Activated naive CD8-positive, alpha-beta T cell treated with anti-CD3 and anti-CD28 coated beads for 36 hours (primary cell): ENCODE results near the gene ETV6. TPM values are rescaled to one million over a fixed set of nuclear protein-coding genes. Genes with fewer than 3 reads are reported as not detected.

ENCODE experiments used
- DNase-seq: peaks from one replicate; pipeline ENCODE4 v3.0.0; 2021
- H3K27ac Mint-ChIP-seq: one replicate; pipeline ENCODE4 v1.8.0; 2022; ENCODE audit warnings: mild to moderate bottlenecking, moderate library complexity, mixed read lengths
- H3K27me3 Mint-ChIP-seq: one replicate; pipeline ENCODE4 v1.8.0; 2022; ENCODE audit warnings: mild to moderate bottlenecking, mixed read lengths
- H3K36me3 Mint-ChIP-seq: one replicate; pipeline ENCODE4 v1.8.0; 2021; ENCODE audit warnings: mild to moderate bottlenecking, mixed read lengths
- H3K4me1 Mint-ChIP-seq: one replicate; pipeline ENCODE4 v1.8.0; 2021; ENCODE audit warnings: mixed read lengths
- H3K4me3 Mint-ChIP-seq: one replicate; pipeline ENCODE4 v1.8.0; 2022; ENCODE audit warnings: mild to moderate bottlenecking, moderate library complexity, mixed read lengths
- H3K9me3 Mint-ChIP-seq: one replicate; pipeline ENCODE4 v1.8.0; 2022; ENCODE audit warnings: mixed read lengths
- total RNA-seq, 2 experiments: library from RNA; stranded (reverse); gene quantifications; one replicate each; pipeline ENCODE4 v1.2.3, GENCODE V29; 2021

The ETV6 gene
- total RNA-seq, 2 experiments from 2014 or later = 21.6 to 23.7 TPM

DNA sequence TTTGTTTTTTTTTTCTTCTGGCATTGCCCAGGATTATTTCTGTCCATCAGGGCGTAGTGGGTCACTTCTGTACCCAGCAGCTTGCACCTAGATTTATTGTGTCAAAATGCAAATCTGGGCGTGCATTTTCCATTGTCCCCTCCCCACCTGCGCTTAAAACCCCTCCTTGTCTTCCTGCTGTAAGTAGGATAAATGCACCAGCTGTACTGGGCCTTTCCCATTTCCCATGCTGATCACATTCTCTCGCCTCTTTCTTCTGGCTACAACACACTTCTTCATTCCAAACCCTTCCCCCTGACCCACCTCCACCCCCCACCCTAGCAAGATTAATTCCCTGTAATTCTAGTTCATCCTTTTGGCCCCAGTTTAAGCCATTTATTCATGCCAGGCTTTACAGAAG lies 128.0 kb downstream of the ETV6 start:
- Mint-ChIP-seq H3K4me1 (peaks cover 43% of the 10 kb centered on the region), H3K9me3 (no peaks in the 10 kb centered on the region), H3K27me3 (no peaks in the 10 kb centered on the region), H3K36me3 (peaks cover 18% of the 10 kb centered on the region), H3K27ac (no peak overlapping the region), H3K4me3 (no peak overlapping the region)
- no peak for DNase-seq

DNA sequence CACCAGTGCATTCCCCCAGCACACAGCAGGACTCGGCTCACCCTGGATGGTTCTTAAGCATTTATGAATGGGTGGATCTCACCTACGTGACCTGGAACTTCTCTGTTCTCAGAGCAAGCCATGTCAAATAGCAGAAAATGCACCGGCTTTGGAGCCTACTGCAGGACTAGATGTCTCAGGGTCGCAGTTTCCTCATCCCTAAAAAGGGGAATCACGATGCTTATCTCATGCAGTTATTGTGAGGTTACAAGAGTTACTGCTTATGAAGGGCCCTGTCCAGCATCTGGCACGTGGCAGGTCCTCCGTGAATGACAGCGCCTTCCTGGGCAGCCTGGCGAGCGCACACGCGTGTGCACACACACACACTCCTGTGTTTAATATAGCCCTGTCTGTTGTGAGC lies 128.5 kb downstream of the ETV6 start:
- H3K27ac Mint-ChIP-seq = peak overlapping the region; percentile 57
- H3K4me1 Mint-ChIP-seq = peaks cover 44% of the 10 kb centered on the region

DNA sequence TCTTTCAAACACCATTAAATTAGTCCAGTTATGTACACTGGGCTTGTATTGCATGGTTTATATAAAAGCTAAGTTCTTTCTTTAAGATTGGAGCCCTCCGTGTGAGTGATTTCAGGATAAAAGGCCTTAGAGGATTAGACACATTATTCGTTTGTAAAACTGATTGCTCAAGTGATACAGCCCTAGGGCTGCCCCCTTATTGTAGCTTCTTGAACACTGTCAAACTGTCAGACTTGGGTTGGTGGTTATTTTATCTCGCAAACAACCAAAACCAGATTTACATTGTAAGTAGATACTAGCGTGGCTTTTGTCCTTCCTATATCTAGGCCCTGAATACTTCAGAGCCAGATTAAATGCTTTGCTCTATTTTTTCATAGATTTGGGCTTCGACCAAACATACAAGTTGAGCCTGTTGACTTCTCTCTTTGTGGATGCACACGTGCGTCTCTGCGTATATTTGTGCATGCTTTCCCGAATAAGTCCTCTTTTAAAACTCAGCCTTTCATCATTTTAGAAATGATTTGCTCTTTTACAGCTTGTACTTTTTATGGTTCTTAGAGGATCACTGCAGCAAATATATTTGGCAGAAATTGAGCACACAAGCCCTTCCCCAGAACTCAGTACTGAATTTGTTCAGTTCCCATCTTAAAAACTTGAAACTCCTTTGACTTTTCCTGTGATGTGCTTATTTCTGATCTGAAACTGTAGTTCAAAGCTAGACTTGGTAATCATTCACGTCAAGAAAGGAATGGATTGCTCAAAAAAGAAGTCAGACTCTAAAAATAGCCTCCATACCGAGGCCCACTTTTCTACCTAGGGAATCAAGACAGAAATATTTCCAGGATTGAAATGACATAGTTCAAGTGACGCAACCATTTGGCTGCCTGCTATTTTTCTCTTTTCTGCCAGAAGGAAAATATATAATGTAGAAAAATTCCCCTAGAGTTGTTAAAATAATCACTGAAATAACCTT lies 129.5 kb downstream of the ETV6 start:
- H3K27me3 Mint-ChIP-seq = no peaks in the 10 kb centered on the region
- no peak overlapping the region for H3K4me3 Mint-ChIP-seq
- no peaks in the 10 kb centered on the region for H3K9me3 Mint-ChIP-seq
- H3K27ac Mint-ChIP-seq = peak overlapping the region; percentile 69
- peaks cover 16% of the 10 kb centered on the region for H3K36me3 Mint-ChIP-seq
- H3K4me1 Mint-ChIP-seq = peaks cover 43% of the 10 kb centered on the region
- no peak for DNase-seq

More for the DNA sequence above, 128.5 kb downstream of the ETV6 start:
- no peaks in the 10 kb centered on the region for H3K9me3 Mint-ChIP-seq
- no peak overlapping the region for H3K4me3 Mint-ChIP-seq
- H3K36me3 Mint-ChIP-seq = peaks cover 17% of the 10 kb centered on the region
- no peaks in the 10 kb centered on the region for H3K27me3 Mint-ChIP-seq
- no peak for DNase-seq

DNA sequence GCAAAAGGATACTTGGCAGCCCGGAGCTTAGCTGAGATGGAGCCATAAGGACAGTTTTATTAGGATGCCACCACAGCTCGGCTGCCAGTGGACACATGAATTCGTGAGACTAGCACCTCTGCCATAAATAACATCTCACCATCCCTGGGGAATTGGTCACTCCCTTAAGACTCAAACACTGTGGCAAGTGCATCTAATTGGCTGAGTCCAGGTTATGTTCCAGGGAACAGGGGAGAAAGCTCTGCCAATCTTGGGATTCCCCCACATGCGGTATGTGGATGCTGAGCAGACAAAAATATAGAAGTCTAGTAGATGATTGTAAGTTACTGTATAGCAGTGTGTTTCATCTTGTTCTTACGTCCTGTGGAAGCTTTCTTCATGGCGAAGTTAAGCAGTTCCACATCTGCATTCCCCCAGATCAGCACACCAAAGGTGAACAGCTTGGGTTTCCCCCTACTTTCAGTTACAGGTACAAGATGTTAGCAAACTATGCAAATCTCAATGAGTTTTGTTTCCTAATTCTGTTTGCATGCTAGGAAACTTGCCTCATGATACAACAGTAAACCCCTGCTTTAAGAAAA lies 131.1 kb downstream of the ETV6 start:
- H3K4me1 Mint-ChIP-seq = peaks cover 37% of the 10 kb centered on the region
- H3K27me3 Mint-ChIP-seq = no peaks in the 10 kb centered on the region
- peaks cover 14% of the 10 kb centered on the region for H3K36me3 Mint-ChIP-seq
- H3K9me3 Mint-ChIP-seq = no peaks in the 10 kb centered on the region
- no peak for DNase-seq
- H3K4me3 Mint-ChIP-seq = no peak overlapping the region
- no peak overlapping the region for H3K27ac Mint-ChIP-seq

DNA sequence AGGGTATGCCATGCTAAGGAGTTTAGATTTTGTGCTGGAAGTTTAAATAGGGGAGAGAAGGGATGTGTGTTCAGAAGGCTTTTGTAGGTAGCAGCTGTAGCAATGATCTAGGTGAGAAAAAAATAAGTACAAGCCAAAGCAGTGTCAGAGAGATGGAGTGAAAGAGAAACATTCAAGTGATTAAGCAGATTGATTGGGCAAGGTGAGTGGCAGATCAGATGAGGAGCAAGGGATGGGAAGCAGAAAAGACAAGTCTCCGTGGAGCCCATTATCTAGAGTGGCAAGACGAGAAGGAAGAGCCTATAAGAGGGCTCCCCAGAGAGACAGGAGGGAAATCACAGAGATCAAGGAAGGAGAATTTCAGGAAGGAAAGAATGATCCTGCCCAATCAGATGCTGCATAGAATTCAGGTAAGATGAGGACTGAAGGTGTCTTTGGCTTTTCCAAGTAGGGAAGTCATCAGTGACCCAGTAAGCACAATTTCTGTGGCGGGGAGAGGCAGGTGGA lies 133.5 kb downstream of the ETV6 start:
- no peak for DNase-seq
- Mint-ChIP-seq H3K27ac (peak overlapping the region; percentile 7), H3K9me3 (no peaks in the 10 kb centered on the region), H3K36me3 (peaks cover 14% of the 10 kb centered on the region), H3K4me3 (no peak overlapping the region), H3K4me1 (peaks cover 34% of the 10 kb centered on the region), H3K27me3 (no peaks in the 10 kb centered on the region)

DNA sequence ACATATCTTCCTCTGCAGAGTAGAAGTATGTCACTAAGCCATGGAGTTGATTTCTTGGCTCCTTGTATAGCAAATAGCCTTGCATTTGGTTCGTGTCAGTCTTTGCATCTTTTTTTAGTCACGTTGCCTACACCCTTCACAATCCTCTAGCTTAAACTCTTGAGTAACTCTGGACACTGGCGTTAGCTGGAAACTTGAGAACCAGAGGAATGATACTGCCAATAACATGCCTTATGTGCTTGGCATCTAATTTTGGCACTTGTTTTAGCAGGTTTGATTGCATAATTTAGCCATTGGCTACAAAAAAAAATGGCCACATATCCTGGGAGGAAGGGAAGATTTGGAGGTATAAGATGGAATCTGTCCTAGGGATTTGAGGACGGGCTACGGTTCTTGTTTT lies 136.2 kb downstream of the ETV6 start:
- Mint-ChIP-seq H3K36me3 (peaks cover 21% of the 10 kb centered on the region), H3K4me1 (peaks cover 22% of the 10 kb centered on the region), H3K27me3 (no peaks in the 10 kb centered on the region), H3K4me3 (no peak overlapping the region), H3K27ac (no peak overlapping the region), H3K9me3 (no peaks in the 10 kb centered on the region)
- DNase-seq = no peak

DNA sequence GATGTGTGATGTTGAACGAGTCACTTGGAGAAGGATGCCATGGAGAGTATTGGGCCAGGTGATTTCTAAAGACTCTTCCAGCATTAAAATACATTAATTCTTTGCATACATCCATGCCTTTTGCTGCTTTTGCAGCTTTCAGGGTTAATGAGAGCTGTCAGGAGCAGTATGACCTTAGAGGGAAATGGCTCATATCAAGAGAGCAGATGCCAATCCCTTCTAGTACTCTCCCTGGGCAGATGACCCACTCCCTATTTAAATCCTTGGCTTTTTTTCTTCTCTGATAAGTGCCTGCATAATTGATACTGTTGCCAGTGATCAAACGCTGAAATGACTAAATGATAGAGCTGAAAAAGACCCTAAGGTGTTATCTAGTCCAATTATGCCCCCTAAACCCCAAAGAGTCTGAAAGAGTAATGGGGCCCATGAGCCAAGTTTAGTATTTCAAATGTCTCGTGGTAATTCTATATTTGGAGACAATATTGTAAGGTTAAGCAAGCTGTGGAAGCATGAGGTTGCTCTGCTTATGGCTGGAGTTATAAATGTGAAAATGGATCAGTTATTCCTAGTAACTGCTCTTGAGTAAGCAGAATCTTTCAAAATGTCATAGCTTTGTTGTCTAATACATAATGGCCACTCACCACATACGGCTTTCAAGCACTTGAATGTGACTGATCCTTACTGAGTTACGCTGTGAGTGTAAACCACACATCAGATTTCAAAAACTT lies 137.3 kb downstream of the ETV6 start:
- Mint-ChIP-seq H3K4me1 (peaks cover 15% of the 10 kb centered on the region), H3K4me3 (no peak overlapping the region), H3K9me3 (no peaks in the 10 kb centered on the region), H3K27ac (no peak overlapping the region), H3K27me3 (no peaks in the 10 kb centered on the region), H3K36me3 (peaks cover 25% of the 10 kb centered on the region)
- DNase-seq = no peak

DNA sequence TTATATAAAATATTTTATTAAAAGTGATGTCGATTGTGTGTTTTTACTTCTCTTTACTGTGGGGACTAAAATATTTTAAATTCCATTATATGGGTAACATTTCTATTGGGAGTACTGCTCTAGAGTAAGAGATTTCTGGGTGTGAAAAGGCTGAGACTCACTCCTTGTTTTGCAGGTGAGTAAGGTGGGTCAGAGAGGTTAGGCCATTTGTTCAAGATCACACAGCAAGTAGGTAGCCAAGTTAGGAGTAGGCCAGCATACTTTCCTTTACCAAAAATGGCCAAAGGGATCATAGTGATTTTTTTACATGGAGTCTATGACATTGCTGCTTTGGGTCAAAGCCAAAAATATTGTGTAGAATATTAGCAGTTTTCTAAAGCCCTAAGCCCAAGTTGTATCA lies 138.0 kb downstream of the ETV6 start:
- Mint-ChIP-seq H3K27ac (no peak overlapping the region), H3K4me1 (peaks cover 15% of the 10 kb centered on the region), H3K36me3 (peaks cover 22% of the 10 kb centered on the region), H3K9me3 (no peaks in the 10 kb centered on the region), H3K27me3 (no peaks in the 10 kb centered on the region), H3K4me3 (no peak overlapping the region)
- no peak for DNase-seq

DNA sequence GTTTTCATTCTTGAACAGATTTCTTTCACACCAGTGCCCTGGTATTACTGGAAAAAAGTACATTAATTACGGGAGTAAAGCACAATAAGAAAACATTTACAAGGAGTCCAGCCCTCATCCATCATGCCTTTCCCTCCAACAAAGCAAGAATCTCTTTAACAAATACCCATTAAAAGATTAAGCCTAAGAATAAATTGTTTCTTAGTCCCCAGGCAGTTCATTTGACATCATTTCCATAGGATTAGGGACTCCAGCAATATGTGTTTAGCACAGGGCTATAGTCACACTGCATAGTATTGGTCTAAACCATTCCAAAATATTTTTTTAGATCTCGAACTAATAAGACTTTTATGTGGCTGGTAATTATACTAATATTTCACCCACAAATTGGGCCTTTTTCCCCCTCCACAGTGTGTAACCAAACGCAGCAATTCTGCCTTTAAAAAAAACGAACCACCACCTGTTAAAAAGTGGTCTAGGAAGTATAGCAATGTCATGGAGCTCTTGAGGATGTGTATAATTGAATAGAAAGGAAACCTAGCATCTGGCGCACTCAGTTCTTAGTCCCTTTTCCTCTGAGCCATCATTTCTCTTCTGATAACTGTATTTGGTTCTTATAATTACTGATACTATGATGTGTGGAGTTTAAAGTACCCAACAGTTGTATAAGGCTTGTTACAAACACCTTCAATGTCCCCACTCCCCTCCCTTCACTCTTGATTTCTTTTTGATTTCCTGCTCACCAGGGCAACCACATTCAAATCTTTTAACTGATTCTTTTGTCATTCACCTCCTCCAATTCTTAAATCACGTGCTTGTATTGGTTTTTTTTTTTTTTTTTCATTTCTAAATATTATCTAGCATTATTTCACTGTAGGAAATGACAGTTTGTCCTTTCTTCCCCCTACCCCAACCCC lies 138.7 kb downstream of the ETV6 start:
- Mint-ChIP-seq H3K36me3 (peaks cover 17% of the 10 kb centered on the region), H3K9me3 (no peaks in the 10 kb centered on the region), H3K4me1 (peaks cover 12% of the 10 kb centered on the region), H3K27ac (no peak overlapping the region), H3K27me3 (no peaks in the 10 kb centered on the region), H3K4me3 (no peak overlapping the region)
- no peak for DNase-seq

DNA sequence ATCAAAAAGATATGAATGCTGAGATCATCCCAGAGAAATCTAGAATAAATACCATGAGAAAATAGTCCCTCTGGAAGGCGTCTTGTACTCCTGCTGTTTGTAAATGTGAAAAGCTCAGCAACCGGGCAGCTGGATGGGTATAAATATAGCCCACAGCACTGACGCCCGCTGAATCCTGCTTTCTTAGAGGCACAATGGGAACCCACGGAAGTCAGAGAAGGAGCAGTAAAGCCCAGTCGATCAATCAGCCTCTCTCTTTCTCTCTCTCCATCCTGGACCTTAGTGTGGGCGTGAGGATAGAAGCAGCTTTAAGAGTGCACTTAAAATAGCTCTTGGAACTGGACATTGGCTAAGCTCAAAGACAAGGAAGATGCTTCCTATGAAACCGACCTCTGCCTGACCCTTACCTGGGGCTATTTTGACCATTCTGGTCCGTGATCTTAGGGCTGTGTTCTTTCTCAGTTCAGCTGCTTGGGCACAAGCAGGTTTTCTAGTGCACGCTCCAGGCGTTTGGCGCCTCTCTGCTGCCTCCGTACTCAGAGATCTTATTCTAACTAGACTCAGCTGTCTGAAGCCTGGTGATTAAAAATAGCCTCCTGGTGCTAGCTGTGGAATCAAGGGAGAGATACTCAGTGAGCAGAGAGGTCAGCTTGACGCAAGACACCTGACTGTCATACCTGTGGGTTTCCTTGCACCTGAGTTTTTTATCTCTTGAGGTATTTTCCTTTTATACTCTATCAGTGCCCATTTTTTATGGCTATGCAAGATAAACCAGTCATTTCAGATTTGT lies 144.6 kb downstream of the ETV6 start:
- Mint-ChIP-seq H3K27me3 (no peaks in the 10 kb centered on the region), H3K27ac (no peak overlapping the region), H3K4me3 (no peak overlapping the region), H3K9me3 (no peaks in the 10 kb centered on the region), H3K4me1 (peaks cover 25% of the 10 kb centered on the region), H3K36me3 (peaks cover 30% of the 10 kb centered on the region)
- DNase-seq = no peak

DNA sequence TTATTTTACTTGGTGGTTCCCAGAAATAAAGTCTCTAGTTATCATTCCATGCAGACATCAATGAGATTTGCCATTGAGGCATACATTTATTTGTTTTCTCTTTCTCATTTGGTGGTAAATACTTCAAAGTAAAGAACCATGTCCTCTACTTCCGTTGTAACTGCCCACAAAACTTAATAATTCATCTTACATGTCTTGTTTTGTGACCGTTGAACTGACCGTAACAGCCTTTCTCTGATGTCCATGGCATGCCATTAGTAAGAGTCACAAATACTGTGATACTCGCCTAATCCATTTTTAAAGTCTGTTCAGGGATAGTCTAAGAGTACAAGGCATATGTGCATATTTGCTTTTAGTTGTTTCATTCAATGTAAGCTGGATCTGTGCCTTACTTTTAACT lies 145.3 kb downstream of the ETV6 start:
- peaks cover 27% of the 10 kb centered on the region for H3K36me3 Mint-ChIP-seq
- DNase-seq = no peak
- H3K27me3 Mint-ChIP-seq = no peaks in the 10 kb centered on the region
- H3K27ac Mint-ChIP-seq = no peak overlapping the region
- no peaks in the 10 kb centered on the region for H3K9me3 Mint-ChIP-seq
- peaks cover 25% of the 10 kb centered on the region for H3K4me1 Mint-ChIP-seq
- H3K4me3 Mint-ChIP-seq = no peak overlapping the region

DNA sequence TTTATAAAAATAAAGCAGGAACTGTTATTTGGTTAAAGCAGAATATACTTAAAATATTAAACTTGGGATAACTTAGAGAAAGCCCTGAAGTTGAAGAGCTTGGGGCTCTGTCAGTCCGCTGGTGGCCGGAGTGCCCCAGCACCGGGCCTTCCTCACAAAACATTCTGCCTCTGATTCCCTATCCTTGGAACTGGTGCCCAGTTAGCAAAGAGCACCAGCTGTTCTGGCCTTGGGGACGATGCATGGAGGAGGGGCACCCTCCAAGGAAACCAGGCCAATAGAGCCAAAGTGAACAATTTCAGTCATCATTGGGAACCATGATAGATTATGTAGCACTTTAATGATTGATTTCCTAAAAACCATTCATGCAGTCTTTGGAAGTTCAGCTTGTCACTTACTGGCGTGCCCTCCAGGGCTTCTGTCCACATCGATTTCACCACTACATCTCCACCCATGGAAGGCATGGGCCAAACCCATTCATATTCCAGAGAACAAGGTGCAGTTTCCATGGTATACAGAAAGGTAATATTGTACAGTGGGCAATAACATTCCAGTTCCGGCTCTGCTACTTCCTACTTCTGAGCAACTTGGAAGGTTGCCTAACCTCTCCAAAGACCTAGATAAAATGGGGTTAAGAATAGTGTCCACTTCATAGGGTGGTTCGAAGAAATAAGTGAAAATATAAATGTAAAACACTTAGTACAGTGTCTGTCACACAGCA lies 145.9 kb downstream of the ETV6 start:
- DNase-seq = no peak
- no peak overlapping the region for H3K4me3 Mint-ChIP-seq
- H3K36me3 Mint-ChIP-seq = peaks cover 28% of the 10 kb centered on the region
- H3K4me1 Mint-ChIP-seq = peaks cover 25% of the 10 kb centered on the region
- no peaks in the 10 kb centered on the region for H3K9me3 Mint-ChIP-seq
- no peak overlapping the region for H3K27ac Mint-ChIP-seq
- H3K27me3 Mint-ChIP-seq = no peaks in the 10 kb centered on the region

DNA sequence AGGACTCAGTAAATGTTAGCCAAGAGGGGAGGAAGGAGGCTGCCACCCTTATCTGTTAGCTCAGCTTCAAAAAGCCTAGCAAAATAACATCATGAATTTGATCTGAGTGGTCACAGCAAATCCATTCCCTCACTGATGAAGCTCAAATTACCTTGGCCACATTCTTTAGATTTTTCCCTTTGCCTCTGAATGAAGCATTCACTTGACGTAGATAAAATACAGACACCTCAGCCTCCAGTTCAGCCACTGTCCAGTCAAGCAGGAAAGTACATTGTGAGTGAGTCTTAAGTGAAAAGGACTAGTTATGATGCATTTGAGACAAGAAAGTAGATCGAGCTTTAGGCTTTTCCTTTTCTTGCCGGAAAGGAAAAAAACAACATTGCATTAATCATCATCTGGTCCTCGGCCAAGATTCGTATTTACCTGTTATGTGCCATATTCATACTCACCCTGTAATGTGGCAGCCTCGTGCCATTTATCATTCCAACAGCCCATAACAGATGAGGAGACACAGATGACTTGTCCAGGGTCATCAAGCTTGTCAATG lies 146.5 kb downstream of the ETV6 start:
- no peaks in the 10 kb centered on the region for H3K9me3 Mint-ChIP-seq
- H3K4me1 Mint-ChIP-seq = peaks cover 25% of the 10 kb centered on the region
- H3K27ac Mint-ChIP-seq = no peak overlapping the region
- no peak overlapping the region for H3K4me3 Mint-ChIP-seq
- H3K36me3 Mint-ChIP-seq = peaks cover 25% of the 10 kb centered on the region
- DNase-seq = no peak
- H3K27me3 Mint-ChIP-seq = no peaks in the 10 kb centered on the region
